Liver (tissue), 9 donors: Measurements from ENCODE around the gene CARHSP1. TPM values are rescaled to one million over a fixed set of nuclear protein-coding genes. Genes with fewer than 3 reads are reported as not detected.

Source experiments
- DNase-seq: peaks from one replicate; pipeline ENCODE4 v3.0.0-alpha.2; 2017; ENCODE audit warnings: low spot score
- H3K27ac ChIP-seq, 2 donors: one replicate each; pipeline ENCODE4 v1.7.0; 2013; ENCODE audit warnings: inconsistent platforms in 2 of 2, low read length in 2 of 2, control low read depth in 1 of 2, low read depth in 1 of 2, mild to moderate bottlenecking in 1 of 2
- H3K27me3 ChIP-seq, 4 donors: one replicate each; pipeline versions ENCODE4 v1.6.1 to v1.7.0; 2013; ENCODE audit warnings: low read length in 3 of 4, inconsistent platforms in 1 of 4, mild to moderate bottlenecking in 1 of 4, moderate library complexity in 1 of 4; ENCODE audit not compliant: control insufficient read depth in 4 of 4, insufficient read depth in 4 of 4
- H3K36me3 ChIP-seq, 4 donors: one replicate each; pipeline versions ENCODE4 v1.6.1 to v1.7.0; 2013; ENCODE audit warnings: low read length in 3 of 4, mild to moderate bottlenecking in 3 of 4, low read depth in 1 of 4, moderate library complexity in 1 of 4; ENCODE audit not compliant: control insufficient read depth in 4 of 4, insufficient read depth in 3 of 4
- H3K4me1 ChIP-seq, 4 donors: one replicate each; pipeline versions ENCODE4 v1.6.1 to v1.7.0; 2013; ENCODE audit warnings: low read length in 3 of 4, mild to moderate bottlenecking in 3 of 4, moderate library complexity in 1 of 4; ENCODE audit not compliant: control insufficient read depth in 4 of 4, insufficient read depth in 4 of 4
- H3K4me3 ChIP-seq, 3 donors: one replicate each; pipeline versions ENCODE4 v1.6.1 to v1.7.0; 2013; ENCODE audit warnings: low read length in 3 of 3, control low read depth in 1 of 3, low read depth in 1 of 3, mild to moderate bottlenecking in 1 of 3
- H3K9ac ChIP-seq, 2 donors: one replicate each; pipeline ENCODE4 v1.7.0; 2013; ENCODE audit warnings: low read length in 2 of 2, mild to moderate bottlenecking in 2 of 2, moderate library complexity in 2 of 2, control low read depth in 1 of 2, low read depth in 1 of 2
- H3K9me3 ChIP-seq, 4 donors: one replicate each; pipeline versions ENCODE4 v1.6.1 to v1.7.0; 2013; ENCODE audit warnings: low read length in 3 of 4; ENCODE audit not compliant: control insufficient read depth in 4 of 4
- EGR1 ChIP-seq, 2 donors: IDR thresholded peaks; 2 replicates each; pipeline ENCODE4 v1.6.1; 2016 to 2018; ENCODE audit warnings: antibody characterized with exemption in 2 of 2, low read depth in 2 of 2
- FOXA1 ChIP-seq: IDR thresholded peaks from 2 replicates; pipeline ENCODE4 v1.6.1; 2016; ENCODE audit warnings: antibody characterized with exemption
- FOXA2 ChIP-seq: IDR thresholded peaks from 2 replicates; pipeline ENCODE4 v1.6.1; 2016; ENCODE audit warnings: antibody characterized with exemption
- GABPA ChIP-seq, 2 donors: IDR thresholded peaks in 1 of 2; conservative IDR thresholded peaks in 1 of 2; 2 replicates each; pipeline ENCODE4 v1.6.1; 2016; ENCODE audit warnings: antibody characterized with exemption in 2 of 2, mild to moderate bottlenecking in 1 of 2, moderate library complexity in 1 of 2
- HNF4A ChIP-seq, 2 donors: conservative IDR thresholded peaks; 2 replicates each; pipeline ENCODE4 v1.6.1; 2016; ENCODE audit warnings: antibody characterized with exemption in 2 of 2, mild to moderate bottlenecking in 2 of 2
- HNF4G ChIP-seq: IDR thresholded peaks from 2 replicates; pipeline ENCODE4 v1.6.1; 2016; ENCODE audit warnings: antibody characterized with exemption
- JUND ChIP-seq, 2 donors: IDR thresholded peaks; 2 replicates each; pipeline ENCODE4 v1.6.1; 2016; ENCODE audit warnings: antibody characterized with exemption in 2 of 2
- MAX ChIP-seq: IDR thresholded peaks from 2 replicates; pipeline ENCODE4 v1.6.1; 2016; ENCODE audit warnings: antibody characterized with exemption
- NR2F2 ChIP-seq: IDR thresholded peaks from 2 replicates; pipeline ENCODE4 v1.6.1; 2016; ENCODE audit warnings: antibody characterized with exemption
- RAD21 ChIP-seq, 2 donors: IDR thresholded peaks; 2 replicates each; pipeline ENCODE4 v1.6.1; 2016; ENCODE audit warnings: antibody characterized with exemption in 2 of 2, mild to moderate bottlenecking in 2 of 2
- REST ChIP-seq: IDR thresholded peaks from 2 replicates; pipeline ENCODE4 v1.6.1; 2016; ENCODE audit warnings: antibody characterized with exemption, mild to moderate bottlenecking
- RXRA ChIP-seq, 2 donors: IDR thresholded peaks; 2 replicates each; pipeline ENCODE4 v1.6.1; 2017 to 2018; ENCODE audit warnings: antibody characterized with exemption in 2 of 2, mild to moderate bottlenecking in 1 of 2
- SP1 ChIP-seq: IDR thresholded peaks from 2 replicates; pipeline ENCODE4 v1.6.1; 2018; ENCODE audit warnings: antibody characterized with exemption, mild to moderate bottlenecking
- YY1 ChIP-seq: IDR thresholded peaks from 2 replicates; pipeline ENCODE4 v1.6.1; 2016; ENCODE audit warnings: antibody characterized with exemption, mild to moderate bottlenecking
- ZBTB33 ChIP-seq: IDR thresholded peaks from 2 replicates; pipeline ENCODE4 v1.6.1; 2016; ENCODE audit warnings: antibody characterized with exemption
- WGBS: extraction: QIAGEN DNeasy Blood & Tissue Kit; methylation state at CpG from one replicate; pipeline ENCODE4 v1.1.7; 2013; 5-methylcytosine and 5-hydroxymethylcytosine counted together
- polyA plus RNA-seq, 2 donors: library from polyadenylated mRNA; stranded (reverse) in 1 of 2; unstranded in 1 of 2; fragments of 200-250 nt in 1 of 2; fragments of >200 nt in 1 of 2; fragmentation: Nextera tagmentation in 1 of 2; extraction: Ambion mirVana in 1 of 2; gene quantifications; one replicate each; pipeline versions ENCODE4 v1.2.1 to v1.2.3, GENCODE V29; 2013 to 2015
- total RNA-seq, 2 donors: library from RNA; depleted of rRNA; stranded (reverse); fragments of >200 nt; gene quantifications; one replicate each; pipeline ENCODE4 v1.2.3, GENCODE V29; 2014
- donor health status: healthy.
- donor health status: healthy.
- donor health status: healthy.
- donor health status: healthy.
- donor health status: healthy.

Gene CARHSP1
- total and polyA plus RNA-seq, 4 donors: 81.2 to 162 (median 119) TPM

- TF ChIP-seq REST (no peak), HNF4A (conservative IDR thresholded peaks at IDR 0.05) (no peak), RAD21 (IDR thresholded peaks at IDR 0.05) (no peak)
These were observed 42.0 kb upstream of the CARHSP1 start (continued) for GRCh38 chr16:8910811-8911210.

- no peak overlapping the region for H3K27ac ChIP-seq
- H3K4me3 ChIP-seq: no peak overlapping the region
- no peaks in the 10 kb centered on the region for H3K27me3 ChIP-seq
- 86% methylated on average over 8 of the region's 8 CpGs for WGBS
- no peak overlapping the region for H3K9ac ChIP-seq
- H3K9me3 ChIP-seq: no peaks in the 10 kb centered on the region
- no peaks in the 10 kb centered on the region for H3K4me1 ChIP-seq
- TF ChIP-seq REST: no peak
- no peak for TF ChIP-seq EGR1 (IDR thresholded peaks at IDR 0.05; ENCODE audit: low read depth in 2 of 2)
- TF ChIP-seq SP1: no peak
- no peak for TF ChIP-seq NR2F2
- TF ChIP-seq MAX: no peak
- DNase-seq: no peak
- peaks cover 17 to 82% (median 55%) of the 10 kb centered on the region in 4 donors for H3K36me3 ChIP-seq
These were observed 40.1 kb upstream of the CARHSP1 start for GRCh38 chr16:8908810-8909468.

GRCh38 chr16:8907096-8907495 is 38.3 kb upstream of the CARHSP1 start:
- no peak overlapping the region for H3K4me3 ChIP-seq
- H3K36me3 ChIP-seq: peaks cover 18 to 85% (median 64%) of the 10 kb centered on the region in 4 donors
- H3K4me1 ChIP-seq: no peaks in the 10 kb centered on the region
- TF ChIP-seq RAD21 (IDR thresholded peaks at IDR 0.05): no peak
- TF ChIP-seq REST: no peak
- no peak for TF ChIP-seq NR2F2
- no peak for TF ChIP-seq HNF4A (conservative IDR thresholded peaks at IDR 0.05)
- TF ChIP-seq GABPA (IDR thresholded peaks at IDR 0.05 in 1 of 2, conservative IDR thresholded peaks at IDR 0.05 in 1 of 2): no peak
- TF ChIP-seq HNF4G: no peak
- no peak for TF ChIP-seq YY1
- no peak for TF ChIP-seq JUND (IDR thresholded peaks at IDR 0.05)
- no peak for TF ChIP-seq MAX
- no peak for TF ChIP-seq FOXA1
- TF ChIP-seq FOXA2: no peak
- no peak for TF ChIP-seq RXRA (IDR thresholded peaks at IDR 0.05)
- TF ChIP-seq ZBTB33: no peak
- no peak overlapping the region for H3K9ac ChIP-seq
- DNase-seq: no peak
- no peak overlapping the region for H3K27ac ChIP-seq
- WGBS: 77% methylated on average over 4 of the region's 4 CpGs
- H3K9me3 ChIP-seq: no peaks in the 10 kb centered on the region
- H3K27me3 ChIP-seq: no peaks in the 10 kb centered on the region
